Measurements from ENCODE around the gene DGKH.

Gene DGKH

GRCh38 chr13:42048342-42048683 is at the start of gene DGKH:
Gene DGKH, plus strand, starts transcription at chr13:42048648. Its CDS starts 126 bp downstream, at chr13:42048774.
- DNase-seq = no peak

GRCh38 chr13:42000846-42001245 is 47.6 kb upstream of the DGKH start:
- no peak for DNase-seq

- peak; percentile 86 for DNase-seq
Measured at GRCh38 chr13:42001580-42001979, 46.9 kb upstream of the DGKH start.

- DNase-seq = no peak
Measured at GRCh38 chr13:42002066-42002465, 46.4 kb upstream of the DGKH start.

GRCh38 chr13:42007844-42008243 is 40.6 kb upstream of the DGKH start:
- DNase-seq = no peak

GRCh38 chr13:42009057-42009456 is 39.4 kb upstream of the DGKH start:
- no peak for DNase-seq

GRCh38 chr13:42011601-42012350 is 36.7 kb upstream of the DGKH start:
- DNase-seq = no peak

GRCh38 chr13:42014119-42014518 is 34.3 kb upstream of the DGKH start:
- no peak for DNase-seq

- DNase-seq = no peak
Measured at GRCh38 chr13:42017264-42017663, 31.2 kb upstream of the DGKH start.

GRCh38 chr13:42021851-42022250 is 26.6 kb upstream of the DGKH start:
- DNase-seq = no peak

GRCh38 chr13:42022336-42022735 is 26.1 kb upstream of the DGKH start:
- DNase-seq = no peak

GRCh38 chr13:42022796-42023493 is 25.5 kb upstream of the DGKH start:
- no peak for DNase-seq

GRCh38 chr13:42027286-42027685 is 21.2 kb upstream of the DGKH start:
- DNase-seq = no peak

GRCh38 chr13:42028113-42028799 is 20.2 kb upstream of the DGKH start:
- no peak for DNase-seq

- no peak for DNase-seq
Measured at GRCh38 chr13:42035905-42036521, 12.4 kb upstream of the DGKH start.

GRCh38 chr13:42036711-42037110 is 11.7 kb upstream of the DGKH start:
- DNase-seq = no peak

GRCh38 chr13:42038661-42039456 is 9.6 kb upstream of the DGKH start:
- no peak for DNase-seq

- no peak for DNase-seq
Measured at GRCh38 chr13:42039457-42039945, 8.9 kb upstream of the DGKH start.

- peak; percentile 91 for DNase-seq
Measured at GRCh38 chr13:42039946-42040729, 8.3 kb upstream of the DGKH start.

- no peak for DNase-seq
Measured at GRCh38 chr13:42040730-42041010, 7.8 kb upstream of the DGKH start.

- DNase-seq = peak; percentile 73
Measured at GRCh38 chr13:42041011-42041683, 7.3 kb upstream of the DGKH start.

All from islet precursor cell (in vitro differentiated cells).